GM21528 (cell line): ENCODE results near the gene ITGA1.
A peak's percentile ranks its signal among the peaks of the same experiment; 100 is the strongest.
"Not testable (repeated sequence)": the region's sequence is repeated elsewhere in the genome, so short reads cannot be mapped to it uniquely, and the experiment has no call there.

ENCODE experiments used
- ATAC-seq: cut with Tn5 transposase; IDR thresholded peaks from one replicate; pipeline ENCODE4 v1.9.1; 2021; ENCODE audit warnings: mild to moderate bottlenecking, moderate library complexity; ENCODE audit not compliant: unreplicated experiment, low FRiP score

ITGA1 gene

GRCh38 chr5:52824827-52825226 lies 37.1 kb downstream of the ITGA1 start:
- no peak for ATAC-seq

GRCh38 chr5:52825826-52826225 lies 38.1 kb downstream of the ITGA1 start:
- peak; percentile 90 for ATAC-seq

- ATAC-seq: no peak
Measured at GRCh38 chr5:52827815-52828214, 40.1 kb downstream of the ITGA1 start.

GRCh38 chr5:52829664-52830063 lies 41.9 kb downstream of the ITGA1 start:
- ATAC-seq: no peak

GRCh38 chr5:52830650-52831049 lies 42.9 kb downstream of the ITGA1 start:
- ATAC-seq: no peak

DNA sequence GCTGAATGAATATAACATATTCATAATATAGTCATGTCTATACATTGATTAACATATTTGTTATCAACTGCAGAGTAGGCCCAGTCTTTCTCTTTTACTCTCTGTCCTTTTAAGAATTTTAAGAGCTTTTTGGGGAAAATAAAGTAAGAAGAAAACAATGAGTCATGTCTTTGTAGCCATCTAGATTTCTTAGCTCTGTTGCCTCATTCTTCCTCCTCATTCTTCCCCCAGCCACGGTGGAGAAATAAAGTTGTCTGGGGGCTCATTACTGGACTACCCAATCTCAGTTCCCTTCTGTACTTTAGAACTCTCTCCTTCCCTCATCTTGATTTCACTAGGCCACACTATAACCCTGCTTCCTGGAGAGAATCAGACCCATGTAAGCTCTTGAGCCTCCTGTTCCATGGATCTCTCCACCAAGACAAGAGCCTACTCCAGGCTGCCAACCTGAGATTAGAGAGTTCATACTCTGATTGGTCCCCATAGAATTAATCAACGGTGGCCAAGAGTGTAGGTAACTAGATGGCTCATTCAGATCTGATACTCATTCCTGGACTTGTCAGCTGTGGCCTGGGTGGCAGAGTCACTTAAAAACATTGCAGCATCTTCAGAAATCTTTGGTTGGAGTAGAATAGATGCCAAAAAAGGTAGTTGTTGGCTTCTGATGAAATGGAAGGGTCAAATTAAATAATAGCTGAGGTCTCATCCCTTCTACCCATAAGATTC lies 44.2 kb downstream of the ITGA1 start:
- no peak for ATAC-seq

- ATAC-seq: no peak
Measured at GRCh38 chr5:52834320-52834719, 46.6 kb downstream of the ITGA1 start.

DNA sequence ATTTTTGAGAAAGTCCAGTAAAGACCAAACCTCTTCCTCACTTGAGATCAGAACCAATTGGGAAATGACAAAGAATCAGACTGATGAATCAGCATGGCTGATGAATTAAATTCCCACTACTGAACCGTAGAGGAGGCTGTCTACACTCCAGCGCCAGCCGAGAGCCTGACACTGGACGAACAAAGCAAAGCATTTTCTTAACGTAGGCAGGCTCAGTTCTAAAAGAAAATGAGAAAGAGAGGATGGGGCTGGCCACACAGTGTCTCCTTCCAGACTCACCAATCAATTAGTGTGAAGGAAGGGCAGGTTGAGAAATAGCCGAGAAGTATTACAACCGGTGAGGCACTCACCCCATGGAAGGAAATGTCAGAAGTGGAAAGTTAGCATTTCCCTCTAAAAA lies 49.4 kb downstream of the ITGA1 start:
- no peak for ATAC-seq

DNA sequence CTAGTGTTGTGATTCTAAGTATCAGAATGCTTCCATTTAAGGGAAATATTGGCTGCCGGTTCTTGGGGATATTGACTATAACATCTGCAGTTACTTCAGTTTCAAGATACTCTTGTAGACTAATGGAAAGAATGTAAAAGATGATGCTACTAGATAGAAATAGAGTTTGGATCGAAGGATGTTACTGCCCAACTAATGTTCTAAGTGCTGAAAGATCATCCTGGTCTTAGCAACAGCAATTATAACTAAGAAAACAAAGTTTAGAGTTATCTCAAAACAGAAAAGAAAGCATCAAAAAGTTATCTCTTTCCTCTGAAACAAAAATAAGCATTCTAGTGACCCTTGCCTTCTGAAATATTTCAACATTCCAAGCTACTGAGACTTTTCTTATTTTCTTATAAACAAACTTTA lies 49.9 kb downstream of the ITGA1 start:
- no peak for ATAC-seq

DNA sequence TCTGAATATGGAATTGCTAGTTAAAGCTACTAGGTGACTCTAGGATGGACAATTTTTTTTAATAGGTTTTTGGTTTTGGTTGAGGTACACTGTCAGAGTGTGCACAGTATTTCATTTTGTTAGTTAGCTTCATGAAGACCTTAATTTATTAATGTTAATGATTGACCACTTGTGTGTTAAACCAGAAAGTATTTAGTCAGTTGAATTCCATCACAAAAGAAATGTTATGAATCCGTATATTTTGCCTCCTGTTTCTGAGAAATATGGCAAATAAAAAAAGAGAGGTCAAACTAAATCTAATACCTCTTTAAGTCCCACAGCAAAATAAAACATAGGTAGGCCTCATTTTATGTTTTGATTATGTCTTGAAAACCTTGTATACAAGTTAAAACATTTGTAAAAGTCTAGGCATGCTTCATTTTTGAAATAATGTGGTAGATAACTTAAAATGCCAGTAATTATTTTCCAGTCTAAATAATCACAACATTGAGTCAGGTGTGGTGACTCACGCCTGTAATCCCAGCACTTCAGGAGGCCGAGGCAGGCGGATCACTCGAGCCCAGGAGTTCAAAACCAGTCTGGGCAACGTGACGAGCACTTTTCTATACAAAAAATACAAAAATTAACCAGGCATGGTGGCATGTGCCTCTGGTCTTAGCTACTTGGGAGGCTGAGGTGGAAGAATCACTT lies 50.8 kb downstream of the ITGA1 start:
- no peak for ATAC-seq

DNA sequence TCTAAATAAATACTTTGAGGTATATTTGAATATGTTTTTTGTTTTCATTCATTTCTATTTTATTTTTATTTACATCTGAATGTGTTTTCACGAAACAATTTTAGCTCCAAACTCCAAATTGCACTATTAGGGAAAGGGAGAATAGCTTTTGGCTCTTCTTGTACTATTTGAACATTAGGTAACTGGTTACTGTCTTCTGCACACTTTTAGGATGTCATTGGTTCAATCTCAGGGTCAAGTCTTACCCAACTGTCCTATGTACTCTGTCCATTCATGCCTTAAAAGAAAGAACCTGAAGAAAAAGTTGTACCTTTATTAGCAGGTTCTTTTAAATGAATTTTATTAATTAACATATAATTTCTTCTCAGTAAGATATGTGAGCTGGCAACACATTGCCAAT lies 51.6 kb downstream of the ITGA1 start:
- ATAC-seq: no peak

GRCh38 chr5:52840277-52841050 lies 52.7 kb downstream of the ITGA1 start:
- ATAC-seq: no peak

DNA sequence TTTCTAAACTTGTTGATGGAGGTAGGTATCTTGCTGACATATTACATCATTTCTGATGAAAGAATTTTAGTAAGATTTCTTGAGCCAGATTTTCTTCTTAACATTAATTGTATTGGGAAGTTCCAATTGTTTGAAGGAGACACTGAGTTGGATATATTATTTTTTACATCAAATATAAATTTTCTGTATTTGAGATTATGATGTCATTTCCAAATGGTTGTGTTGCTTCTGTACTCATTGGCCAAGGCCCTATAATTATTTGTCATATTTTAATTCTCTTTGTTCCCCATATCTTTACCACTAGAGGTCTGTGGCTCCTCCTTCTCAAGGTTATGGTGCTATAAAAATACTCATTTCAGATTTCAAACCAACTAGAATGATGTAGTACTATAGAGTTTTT lies 53.4 kb downstream of the ITGA1 start:
- no peak for ATAC-seq

DNA sequence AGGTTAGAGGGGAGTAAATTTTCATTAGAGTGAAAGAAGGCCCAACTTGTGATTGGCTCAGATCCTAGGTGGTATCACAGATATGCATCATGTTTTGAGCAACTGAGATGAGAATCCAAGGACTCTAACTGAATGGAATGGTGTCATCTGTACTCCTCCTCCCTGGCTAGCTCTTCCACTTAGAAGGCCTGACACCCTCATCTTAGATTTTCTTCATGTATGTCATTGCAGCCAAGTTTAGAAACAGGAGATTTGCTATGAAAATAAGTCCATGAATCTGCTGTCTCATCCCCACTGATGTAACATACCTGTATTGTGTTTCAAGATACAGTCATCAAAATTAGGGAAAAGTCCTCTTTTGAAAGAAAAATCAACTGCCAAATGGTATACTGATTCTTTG lies 54.4 kb downstream of the ITGA1 start:
- ATAC-seq: no peak

- no peak for ATAC-seq
Measured at GRCh38 chr5:52844885-52845284, 57.2 kb downstream of the ITGA1 start.

GRCh38 chr5:52846182-52846842 lies 58.6 kb downstream of the ITGA1 start:
- no peak for ATAC-seq

DNA sequence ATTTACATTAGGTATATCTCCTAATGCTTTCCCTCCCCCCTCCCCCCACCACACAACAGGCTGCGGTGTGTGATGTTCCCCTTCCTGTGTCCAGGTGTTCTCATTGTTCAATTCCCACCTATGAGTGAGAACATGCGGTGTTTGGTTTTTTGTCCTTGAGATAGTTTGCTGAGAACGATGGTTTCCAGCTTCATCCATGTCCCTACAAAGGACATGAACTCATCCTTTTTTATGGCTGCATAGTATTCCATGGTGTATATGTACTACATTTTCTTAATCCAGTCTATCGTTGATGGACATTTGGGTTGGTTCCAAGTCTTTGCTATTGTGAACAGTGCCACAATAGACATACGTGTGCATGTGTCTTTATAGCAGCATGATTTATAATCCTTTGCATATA lies 61.0 kb downstream of the ITGA1 start:
- not testable (repeated sequence) for ATAC-seq

- ATAC-seq: no peak
Measured at GRCh38 chr5:52849544-52849943, 61.8 kb downstream of the ITGA1 start.

- no peak for ATAC-seq
Measured at GRCh38 chr5:52853650-52854049, 65.9 kb downstream of the ITGA1 start.

GRCh38 chr5:52854301-52854700 lies 66.6 kb downstream of the ITGA1 start:
- ATAC-seq: no peak

DNA sequence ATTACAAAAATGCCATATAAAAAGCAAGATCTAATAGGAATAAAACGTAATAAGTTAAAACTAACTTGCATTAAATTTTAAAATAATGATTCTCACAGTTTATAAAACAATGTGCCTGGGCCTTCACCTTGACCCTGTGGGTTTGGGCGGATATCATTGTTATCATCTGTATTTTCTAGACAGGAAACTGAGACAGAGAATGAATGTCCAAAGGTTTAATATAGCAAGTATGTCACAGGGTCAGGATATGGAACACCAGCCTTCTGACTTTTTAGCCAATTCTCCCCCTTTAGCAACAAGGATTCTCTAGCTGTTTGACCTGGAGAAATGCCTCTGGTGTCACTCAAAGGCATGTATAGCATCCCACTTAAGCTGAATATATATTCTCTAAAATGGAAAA lies 67.2 kb downstream of the ITGA1 start:
- ATAC-seq: no peak
